CD4-positive, alpha-beta T cell treated with Interleukin-21 for 1 hour (primary cell): ENCODE measurements around the gene CD8B2.
"Not testable (repeated sequence)": the region's sequence is repeated elsewhere in the genome, so short reads cannot be mapped to it uniquely, and the experiment has no call there.

Experiments
- DNase-seq: peaks from one replicate; pipeline ENCODE4 v3.0.0-alpha.2; 2020

The CD8B2 gene

DNA sequence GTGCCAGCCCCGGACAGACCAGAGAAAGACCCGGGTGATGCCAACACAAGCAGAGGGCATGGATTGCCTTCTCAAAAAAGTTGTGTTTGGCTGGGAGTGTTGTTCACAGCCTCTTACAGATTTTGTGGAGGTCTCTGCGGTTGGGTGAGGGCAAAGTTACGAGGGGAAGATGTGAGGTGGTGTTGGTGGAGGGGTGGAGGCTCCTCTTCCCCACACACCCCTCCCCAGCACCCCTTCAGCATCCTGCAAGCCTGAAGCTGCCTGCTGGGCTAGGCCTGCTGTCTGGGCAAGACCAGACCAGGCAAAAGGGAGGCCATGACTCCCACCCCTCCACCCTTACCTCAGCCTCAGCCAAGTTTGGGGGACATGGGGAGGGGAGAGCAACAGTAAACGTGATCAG is 26.2 kb downstream of the CD8B2 start:
- not testable (repeated sequence) for DNase-seq

DNA sequence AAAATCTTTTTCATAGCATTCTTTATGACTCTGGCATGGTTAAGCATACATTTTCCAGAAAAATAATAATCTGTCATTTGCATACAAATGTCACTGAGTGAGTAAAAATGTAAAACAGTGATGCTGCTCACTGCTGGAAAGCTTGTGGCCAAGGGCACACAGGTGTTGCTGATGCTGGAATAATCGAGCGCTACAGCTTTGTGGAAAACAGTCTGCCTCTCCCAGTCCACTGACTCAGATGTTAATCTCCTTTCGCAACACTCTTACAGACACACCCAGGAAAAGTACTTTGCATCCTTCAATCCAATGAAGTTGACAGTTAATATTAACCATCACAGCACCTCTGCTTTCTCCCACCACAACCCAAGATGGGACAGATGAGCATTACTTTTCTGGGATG is 27.7 kb downstream of the CD8B2 start:
- DNase-seq: not testable (repeated sequence)

DNA sequence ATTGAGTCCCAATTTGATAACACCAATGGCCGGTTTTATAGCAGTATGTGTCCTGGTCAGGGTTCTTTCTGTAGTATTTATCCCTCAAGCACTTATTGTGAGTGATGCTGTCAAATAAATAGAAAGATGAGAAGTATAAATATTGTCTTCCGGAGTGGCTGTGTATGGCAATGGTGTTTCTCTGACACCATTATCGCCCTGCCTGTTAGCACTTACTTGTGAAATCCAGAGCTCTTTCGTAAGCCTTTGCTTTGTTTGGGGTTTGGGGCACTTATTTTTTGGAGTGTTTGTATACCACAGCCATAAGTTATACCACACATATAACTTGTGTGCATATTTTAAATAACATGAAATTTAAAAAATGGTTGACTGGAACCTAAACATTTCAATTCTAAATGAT is 29.3 kb downstream of the CD8B2 start:
- no peak for DNase-seq

DNA sequence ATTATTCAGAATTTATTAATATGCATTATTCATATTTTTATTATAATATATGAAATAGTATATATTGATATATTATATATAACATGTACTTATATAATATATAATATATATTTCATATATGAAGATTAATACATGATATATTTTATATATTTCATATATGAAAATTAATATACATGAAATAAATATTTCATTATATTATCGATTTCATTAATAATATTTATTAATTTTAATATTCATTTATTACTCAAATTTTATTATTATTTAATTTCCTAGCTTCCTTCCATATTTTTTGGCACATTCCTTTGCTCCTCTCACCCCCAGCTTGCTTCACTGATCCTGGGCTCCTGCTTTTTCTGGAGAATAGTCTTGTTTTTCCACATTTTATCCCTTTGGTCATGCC is 29.7 kb downstream of the CD8B2 start:
- DNase-seq: no peak

DNA sequence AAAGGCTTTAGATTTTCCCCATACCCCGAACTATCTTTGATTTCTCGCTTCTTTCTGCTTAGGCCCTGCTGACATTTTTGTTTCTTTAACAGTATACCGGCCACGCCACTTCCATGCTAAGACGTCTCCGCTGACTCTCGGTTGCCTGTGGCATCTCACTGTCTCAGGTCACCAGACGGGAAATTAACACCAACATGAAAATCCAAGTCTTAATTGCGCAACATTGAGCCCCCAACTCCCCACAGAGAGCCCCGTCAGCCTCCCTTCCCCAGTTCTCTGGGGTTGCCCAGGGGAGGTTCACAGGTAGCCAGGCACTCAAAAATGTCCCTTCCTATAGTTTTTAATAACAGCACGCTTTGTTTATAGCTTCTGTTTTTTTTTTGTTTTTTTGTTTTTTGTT is 30.2 kb downstream of the CD8B2 start:
- no peak for DNase-seq

DNA sequence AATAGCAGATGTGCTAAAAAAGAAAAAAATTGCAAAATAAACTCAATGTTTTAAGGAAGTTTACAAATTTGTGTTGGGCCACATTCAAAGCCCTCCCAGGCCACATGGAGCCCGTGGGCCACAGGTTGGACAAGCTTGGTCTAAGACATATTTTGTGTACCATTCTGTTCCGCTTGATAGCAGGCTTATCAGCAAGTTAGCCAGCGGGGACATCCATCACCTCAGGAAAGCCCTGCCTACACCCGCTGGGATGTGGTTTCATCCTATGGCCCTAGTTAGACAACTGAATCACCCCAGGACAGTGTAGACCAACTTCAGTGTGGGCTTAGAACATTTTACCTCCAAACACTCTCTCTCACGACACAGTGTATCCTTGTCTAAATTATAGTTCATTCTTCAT is 32.6 kb downstream of the CD8B2 start:
- DNase-seq: no peak

DNA sequence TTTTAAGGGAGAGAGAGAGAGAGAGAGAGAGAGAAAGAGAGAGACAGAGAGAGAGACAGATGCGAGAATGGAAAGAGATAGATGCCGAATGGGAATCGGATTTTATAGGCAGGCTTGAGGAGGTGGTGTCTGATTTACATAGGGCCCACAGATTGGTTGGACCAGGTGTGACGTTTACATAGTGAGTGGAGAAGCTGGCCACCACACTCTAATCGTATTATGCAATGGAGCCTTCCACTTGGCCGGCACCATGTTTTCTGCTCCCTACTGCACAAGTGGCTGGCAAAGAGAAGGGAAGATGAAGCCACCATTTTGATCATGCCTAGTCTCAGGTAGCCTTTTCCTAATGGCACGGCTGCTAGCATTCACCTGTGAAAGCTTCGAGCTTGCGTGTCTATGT is 33.9 kb downstream of the CD8B2 start:
- no peak for DNase-seq

DNA sequence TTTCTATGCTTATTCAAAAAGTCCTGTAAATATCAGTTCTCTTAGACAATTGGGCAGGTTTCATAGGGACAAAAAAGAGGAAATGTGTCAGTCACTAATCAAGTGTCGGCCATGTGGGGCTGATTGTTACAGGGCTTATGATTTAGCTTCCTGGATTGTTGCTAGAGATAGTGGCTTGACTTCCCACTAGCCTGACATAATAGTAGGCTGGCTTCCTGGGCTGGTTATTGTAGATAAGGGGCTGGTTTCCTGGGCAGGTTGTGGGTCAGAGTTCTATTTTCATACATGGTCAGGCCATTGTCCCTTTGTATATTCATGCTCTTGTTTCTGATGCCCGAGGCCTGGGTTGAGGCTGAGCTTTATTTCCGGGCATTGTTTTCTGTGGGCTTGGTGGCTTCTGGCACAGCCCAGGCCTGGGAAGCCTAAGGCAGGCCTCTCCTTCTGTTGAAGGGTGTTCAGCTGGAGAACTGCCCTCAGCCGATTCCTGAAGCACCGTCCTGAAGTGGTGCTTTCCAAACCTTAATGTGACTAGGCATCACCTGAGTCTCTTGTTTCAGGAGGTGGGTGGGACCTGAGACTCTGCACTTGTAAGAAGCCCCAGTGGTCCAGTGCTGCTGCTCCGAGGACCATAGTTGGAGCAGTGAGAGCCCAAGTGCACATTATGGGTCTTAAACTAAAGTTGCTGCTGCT is 37.0 kb downstream of the CD8B2 start:
- DNase-seq: no peak

DNA sequence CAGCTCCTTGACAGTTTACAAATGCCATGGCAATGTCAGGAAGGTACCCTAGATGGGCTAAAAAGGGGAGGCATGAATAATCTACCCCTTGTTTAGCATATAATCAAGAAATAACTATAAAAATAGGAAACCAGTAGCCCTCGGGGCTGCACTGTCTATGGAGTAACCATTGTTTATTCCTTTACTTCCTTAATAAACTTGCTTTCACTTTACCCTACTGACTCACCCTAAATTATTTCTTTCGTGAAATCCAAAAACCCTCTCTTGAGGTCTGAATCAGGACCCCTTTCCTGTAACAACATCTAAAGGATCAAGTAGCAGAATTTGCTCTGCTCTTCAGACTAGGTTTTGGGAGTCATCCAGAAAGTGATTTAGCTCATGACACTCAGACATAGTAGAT is 43.7 kb downstream of the CD8B2 start:
- DNase-seq: no peak

DNA sequence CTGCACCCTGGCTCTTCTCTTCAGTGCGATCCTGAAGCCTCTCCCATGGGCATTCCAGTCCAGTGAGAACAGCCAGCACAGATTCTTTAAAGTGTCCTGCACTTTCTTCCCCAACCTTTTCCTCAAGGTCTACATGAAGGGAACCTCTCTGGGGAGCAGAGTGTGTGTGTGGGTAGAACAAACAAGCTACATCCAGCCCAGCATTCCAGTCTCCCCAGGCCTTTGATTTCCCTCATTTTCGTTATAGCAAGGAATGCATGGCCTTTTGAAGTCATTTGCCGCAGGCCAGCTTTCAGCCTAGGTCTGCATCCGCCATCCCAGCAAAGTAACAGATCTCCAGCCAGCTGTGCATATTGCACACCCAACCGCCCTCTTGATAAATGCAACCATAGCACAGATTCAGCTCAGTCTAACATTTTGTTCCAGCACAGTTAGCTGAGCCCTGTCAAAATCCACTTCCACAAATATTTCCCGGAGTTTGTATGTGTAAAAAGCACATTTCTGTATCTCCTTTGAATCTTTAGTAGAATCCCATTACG is 44.6 kb downstream of the CD8B2 start:
- no peak for DNase-seq

DNA sequence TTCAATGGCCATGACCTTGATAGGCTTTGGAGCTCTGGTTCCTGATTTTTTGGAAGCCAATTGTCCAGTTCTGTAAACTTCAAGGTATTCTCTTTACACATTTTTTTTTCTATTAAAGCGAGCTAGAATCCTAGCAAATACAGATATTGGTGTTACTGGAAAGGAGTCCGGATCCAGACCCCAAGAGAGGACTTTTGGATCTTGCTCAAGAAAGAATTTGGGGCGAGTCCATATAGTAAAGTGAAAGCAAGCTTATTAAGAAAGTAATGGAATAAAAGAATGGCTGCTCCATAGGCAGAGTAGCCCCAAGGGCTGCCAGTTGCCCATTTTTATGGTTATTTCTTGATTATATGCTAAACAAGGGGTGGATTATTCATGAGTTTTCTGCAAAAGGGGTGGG is 45.1 kb downstream of the CD8B2 start:
- DNase-seq: no peak

DNA sequence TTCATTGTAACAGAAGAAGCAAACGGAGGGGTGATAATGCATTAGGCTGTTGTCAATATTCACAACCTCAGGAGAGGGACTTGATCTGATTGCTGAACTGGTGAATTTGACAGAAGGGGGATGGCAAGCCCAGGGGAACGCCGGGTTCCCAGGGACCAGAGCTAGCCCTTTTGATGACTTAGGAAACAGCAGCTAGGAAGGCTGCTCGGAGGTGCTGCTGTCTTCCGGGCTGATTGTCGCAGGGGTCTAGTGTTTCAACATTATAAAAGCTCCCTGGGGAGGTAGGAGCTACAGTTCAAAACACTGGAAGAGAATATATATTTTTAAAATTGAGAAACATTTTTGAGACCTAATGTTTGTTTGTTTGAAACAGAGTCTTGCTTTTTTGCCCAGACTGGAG is 47.3 kb downstream of the CD8B2 start:
- DNase-seq: no peak

DNA sequence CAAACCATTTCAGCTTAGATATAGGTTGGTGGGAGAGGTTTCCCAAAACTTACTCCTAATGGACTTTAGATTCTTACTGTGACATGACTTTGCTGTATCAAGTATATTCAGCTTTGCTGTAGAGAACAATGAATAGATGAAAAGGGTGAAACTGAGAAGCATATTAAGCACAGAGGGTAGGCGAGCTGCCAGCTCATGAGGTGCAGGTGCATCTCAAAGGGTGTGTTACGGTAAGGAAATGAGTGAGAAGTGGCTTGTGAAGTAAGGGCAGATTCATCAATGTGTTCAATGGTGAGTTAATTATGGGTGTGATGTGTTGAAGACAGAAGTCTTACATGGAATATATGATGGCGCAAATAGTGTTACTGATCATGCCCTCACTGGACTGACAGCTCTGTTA is 49.3 kb downstream of the CD8B2 start:
- no peak for DNase-seq

DNA sequence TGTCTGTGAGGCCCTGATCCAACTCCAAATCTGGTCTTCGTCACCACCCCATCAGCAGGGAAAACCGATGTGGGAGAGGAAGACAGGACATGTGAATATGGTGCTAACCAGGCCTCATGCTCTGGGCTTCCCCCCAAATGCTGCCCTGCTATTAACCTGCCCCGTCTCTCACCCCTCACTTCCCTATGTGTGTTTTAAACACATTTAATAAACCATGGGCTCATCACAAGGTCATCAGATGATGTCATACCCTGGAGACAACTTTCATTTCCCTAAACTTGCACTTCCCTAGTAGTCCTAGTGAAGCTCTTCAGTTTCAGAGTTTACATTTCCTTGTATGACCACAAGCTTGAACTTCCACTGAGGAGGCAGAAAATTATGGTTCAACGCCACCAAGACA is 49.9 kb downstream of the CD8B2 start:
- peak; percentile 26 for DNase-seq

DNA sequence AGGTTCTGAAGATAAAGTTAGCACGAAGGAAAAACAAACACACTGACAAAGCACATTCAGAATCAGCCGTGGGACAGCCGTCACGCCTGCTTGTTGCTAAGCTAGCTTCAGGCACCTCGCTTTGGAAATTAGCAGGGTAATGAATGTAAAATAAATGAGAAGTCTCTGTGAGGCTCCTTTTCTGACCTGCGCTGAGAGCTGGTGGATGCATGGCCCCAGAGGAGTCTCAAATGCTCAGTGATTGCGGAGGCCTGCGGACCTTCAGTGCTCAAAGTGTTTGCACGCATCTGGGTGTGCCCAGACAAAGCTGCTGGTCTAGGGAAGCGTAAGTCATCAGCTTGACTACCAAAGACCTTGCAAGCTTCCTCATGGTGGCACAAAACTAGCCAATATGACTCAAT is 50.6 kb downstream of the CD8B2 start:
- DNase-seq: no peak

DNA sequence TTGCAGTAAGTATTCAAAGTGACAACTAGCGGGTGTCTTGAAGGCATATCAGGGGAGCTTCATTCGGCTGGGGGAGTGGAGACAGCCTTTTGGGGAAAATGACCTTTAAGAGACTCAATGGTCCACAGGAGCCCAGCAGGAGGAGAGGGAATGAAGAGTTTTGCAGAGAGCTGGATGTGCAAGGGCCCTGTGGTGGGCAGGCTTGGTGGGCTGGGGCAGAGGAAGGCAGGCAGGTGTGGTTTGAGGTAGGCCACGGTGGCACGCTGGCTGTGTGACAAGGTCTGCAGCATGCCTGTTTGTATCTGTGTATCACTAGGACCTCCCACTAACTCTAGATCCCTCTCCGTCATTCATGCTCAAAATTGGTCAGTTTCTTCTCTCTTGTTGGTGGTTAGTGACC is 53.7 kb downstream of the CD8B2 start:
- no peak for DNase-seq

DNA sequence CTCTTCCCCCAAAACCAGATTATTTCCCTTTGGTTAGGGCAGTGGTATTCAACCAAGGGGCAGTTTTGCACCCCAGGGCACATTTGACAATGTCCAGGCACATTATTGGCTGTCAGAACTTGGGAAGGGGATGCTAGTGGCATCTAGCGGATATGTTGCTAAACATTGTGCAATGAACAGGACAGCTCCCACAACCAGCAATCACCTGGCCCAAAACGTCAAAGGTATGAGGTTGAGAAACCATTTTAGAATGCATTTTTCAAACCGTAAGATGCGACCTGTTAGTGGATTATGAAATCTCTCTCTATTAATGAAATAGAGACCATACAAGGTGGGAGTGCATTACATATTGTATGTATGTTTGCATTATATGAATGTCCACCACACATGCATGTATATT is 54.2 kb downstream of the CD8B2 start:
- no peak for DNase-seq

DNA sequence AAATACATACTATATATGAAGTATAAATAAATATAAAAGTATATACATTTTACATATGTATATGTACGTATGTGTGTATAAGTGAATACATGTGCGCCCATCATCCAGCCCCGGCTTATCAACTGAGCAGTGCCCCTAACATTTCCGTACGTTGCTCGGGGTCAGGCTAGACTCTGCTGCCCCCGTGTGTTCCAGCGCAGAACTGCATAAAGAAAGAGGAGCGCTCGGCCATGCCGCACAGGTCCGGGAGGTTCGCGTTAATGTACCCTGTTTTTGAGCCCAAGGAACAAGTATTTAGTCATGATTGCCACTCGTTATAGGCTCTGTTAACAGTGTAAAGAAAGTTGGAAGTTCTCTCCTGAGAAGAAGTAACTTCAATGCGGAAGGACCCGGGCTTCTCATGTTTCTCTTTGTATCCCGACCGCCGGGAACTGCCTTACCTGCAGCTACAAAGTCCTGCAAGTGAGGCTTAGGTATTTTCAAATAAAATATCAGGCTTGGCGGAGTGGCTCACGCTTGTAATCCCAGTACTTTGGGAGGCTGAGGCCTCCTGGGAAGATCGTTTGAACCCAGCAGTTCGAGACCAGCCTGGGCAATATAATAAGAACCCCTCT is 55.7 kb downstream of the CD8B2 start:
- DNase-seq: peak; percentile 72

DNA sequence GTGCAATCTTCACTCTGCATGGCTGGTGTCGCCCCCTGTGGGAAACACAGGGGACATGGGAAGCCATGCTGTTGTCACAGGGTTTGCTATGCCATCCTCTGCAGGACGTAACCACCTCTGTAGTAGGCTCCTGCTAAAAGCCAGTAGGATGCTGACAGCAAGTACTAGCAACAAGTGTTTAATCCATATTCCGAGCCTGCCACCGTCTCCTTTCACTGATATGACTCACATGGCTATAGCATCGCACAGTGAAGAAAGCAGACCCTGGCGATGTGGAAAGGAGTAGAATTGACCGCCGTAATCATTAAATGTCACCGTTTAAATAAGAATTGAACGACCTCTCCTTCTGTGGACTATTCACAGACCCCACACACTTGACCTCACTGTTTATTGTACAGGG is 57.8 kb downstream of the CD8B2 start:
- DNase-seq: no peak

DNA sequence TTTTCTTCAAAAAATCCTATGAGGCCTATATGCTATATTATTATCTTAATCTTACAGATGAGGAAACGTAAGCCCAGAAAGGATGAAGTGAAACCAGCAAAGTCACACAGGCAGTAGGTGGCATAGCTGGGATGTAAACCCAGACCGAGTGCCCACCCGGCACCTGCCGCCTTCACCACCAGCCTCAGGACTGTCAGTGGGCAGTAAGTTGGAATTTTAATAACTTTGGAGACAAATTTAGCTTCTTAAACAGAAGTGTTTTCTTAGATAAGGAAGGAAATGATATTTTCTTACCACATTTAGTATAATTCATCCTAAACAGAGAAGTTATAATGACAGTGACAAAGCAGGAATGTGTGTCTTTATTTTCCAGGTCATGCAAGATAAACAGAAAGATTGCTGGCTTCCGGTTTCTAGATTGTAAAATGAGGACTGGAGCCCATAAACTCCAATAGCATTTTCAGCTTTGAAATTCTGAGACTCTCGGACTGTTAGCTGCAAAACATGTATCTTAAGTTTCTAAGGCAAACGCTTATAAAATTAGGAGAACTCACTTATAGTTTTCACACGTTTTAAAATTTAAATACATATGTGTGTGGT is 59.3 kb downstream of the CD8B2 start:
- DNase-seq: no peak

DNA sequence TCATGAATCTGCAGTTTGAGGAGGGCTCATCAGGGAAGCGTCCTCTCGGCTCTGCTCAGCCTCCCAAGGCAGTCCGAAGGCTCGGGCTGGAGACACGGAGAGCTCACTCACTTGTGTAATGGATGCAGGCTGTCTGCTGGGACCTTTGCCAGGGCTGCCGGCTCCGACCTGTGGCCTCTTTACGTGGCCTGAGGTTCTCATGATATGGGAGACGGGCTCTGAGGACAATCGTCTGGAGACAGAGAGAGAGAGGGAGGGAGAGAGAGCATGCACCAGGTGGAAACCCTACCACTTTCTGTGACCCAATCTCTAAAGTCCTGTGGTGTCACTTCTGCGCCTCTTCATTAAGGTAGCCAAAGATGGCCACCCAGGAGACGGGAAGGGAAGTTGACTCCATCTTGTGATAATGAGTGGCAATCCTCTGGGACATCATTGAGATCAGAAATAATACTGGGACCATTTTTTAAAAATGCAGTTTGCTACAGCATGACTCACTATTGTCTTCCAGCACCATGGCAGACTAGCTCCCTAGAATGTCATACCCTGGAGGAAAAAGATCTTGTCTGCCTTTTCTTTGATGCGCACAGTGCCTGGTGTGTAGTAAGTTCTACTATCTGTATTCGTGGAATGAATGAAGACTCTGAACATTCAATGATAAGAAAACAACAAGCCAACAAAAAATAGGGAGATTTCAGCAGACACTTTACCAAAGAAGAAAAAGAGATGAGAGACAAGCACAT is 60.2 kb downstream of the CD8B2 start:
- no peak for DNase-seq

DNA sequence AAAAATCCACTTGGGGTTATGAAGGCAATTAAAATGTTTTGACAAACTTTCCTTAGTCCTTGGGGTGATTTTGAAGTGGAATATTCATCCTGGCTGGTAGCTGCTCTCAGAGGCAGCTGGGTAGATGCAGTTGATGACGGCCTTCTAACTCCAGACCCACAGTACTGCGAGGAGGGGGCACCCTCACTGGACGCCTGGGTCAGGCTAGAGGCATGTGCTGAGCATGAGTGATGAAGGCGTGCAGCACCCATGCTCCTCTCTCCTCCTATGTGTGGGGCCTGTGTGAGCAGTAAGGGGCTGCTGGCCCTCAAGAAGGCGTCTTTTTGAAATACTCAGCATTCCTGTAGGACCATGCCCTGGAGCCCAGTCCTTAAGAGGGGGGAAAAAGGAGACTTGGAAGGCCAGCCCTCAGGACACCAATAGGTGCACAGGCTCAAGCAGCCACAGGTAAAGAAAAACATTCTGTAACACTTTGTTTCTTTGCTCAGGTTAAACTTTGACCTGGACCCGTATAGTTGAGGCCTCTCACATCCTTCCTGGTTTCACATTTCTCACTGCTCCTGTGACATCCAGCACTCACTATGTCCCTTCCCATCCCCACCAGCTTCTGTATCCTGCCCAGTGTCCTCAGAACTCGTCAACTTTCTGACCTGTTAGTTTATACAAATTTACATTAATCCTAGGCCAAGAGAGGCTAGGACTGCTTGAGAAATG is 64.4 kb downstream of the CD8B2 start:
- no peak for DNase-seq

DNA sequence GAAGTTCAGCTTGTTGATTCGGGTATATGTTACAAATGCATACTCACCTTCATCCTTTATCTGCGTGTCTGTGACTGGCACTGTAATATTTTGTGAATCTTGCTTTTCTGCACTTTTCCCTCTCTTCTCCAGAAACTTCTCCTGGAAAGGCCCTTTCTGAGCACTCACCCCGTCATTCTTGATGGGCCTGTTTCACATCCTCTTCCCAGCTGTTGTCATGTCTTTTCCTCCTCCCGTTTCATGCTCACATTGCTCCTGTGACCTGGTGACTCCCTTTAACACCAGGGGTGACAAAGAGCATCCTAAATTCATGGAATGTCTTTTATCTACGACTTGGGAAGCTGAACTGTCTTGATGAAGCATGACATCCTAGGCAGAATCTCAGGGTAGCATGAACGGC is 65.8 kb downstream of the CD8B2 start:
- DNase-seq: no peak
